Sigmoid colon (tissue), 4 donors: ENCODE measurements around the gene NUDT16L1.

Source experiments
- CTCF ChIP-seq, 4 experiments: fragments of 450-650 bp in 3 of 4; fragments of 200-600 bp in 1 of 4; IDR thresholded peaks; one replicate each; pipeline ENCODE4 v1.5.1; 2016 to 2019; ENCODE audit warnings: antibody characterized with exemption in 4 of 4, mild to moderate bottlenecking in 3 of 4, moderate library complexity in 2 of 4
- EP300 ChIP-seq, 4 donors: sonication (generic); formaldehyde crosslinking; IDR thresholded peaks; one replicate each; pipeline ENCODE4 v1.6.1; 2017; ENCODE audit warnings: antibody characterized with exemption in 4 of 4

GRCh38 chr16:4684763-4685162 lies 8.6 kb upstream of the NUDT16L1 start:
- TF ChIP-seq CTCF (IDR thresholded peaks at IDR 0.05) (no peak), EP300 (IDR thresholded peaks at IDR 0.05) (no peak)
